Adipose tissue (tissue), 3 donors: Measurements from ENCODE around the gene TRAF3. TPM values are rescaled to one million over a fixed set of nuclear protein-coding genes. Genes with fewer than 3 reads are reported as not detected.

Source experiments
- H3K27ac ChIP-seq: one replicate; pipeline ENCODE4 v1.5.1; 2013; ENCODE audit warnings: low read depth, low read length
- WGBS, 3 donors: extraction: QIAGEN DNeasy Blood & Tissue Kit; methylation state at CpG; one replicate each; pipeline ENCODE4 v1.1.7; 2013; 5-methylcytosine and 5-hydroxymethylcytosine counted together
- polyA plus RNA-seq, 3 donors: library from polyadenylated mRNA; stranded (reverse); fragments of 200-250 nt; gene quantifications; one replicate each; pipeline ENCODE4 v1.2.3, GENCODE V29; 2013
- donor health status: healthy with polysubstance abuse.
- donor health status: Bipolar disorder and iron deficiency.
- donor health status: healthy.

Gene TRAF3
- polyA plus RNA-seq, 3 donors = 2.7 to 13.5 (median 7.5) TPM

- H3K27ac ChIP-seq = no peak overlapping the region
- 89 to 93% (median 91%) methylated on average over 27 of the region's 27 CpGs for WGBS, 3 donors
Measured at GRCh38 chr14:102947321-102948103, 170.3 kb downstream of the TRAF3 start.

GRCh38 chr14:102948698-102949061 lies 171.4 kb downstream of the TRAF3 start:
- 71 to 78% (median 71%) methylated on average over 9 of the region's 9 CpGs for WGBS, 3 donors
- H3K27ac ChIP-seq = no peak overlapping the region

- no peak overlapping the region for H3K27ac ChIP-seq
- 65 to 88% (median 66%) methylated on average over 28 of the region's 28 CpGs for WGBS, 3 donors
Measured at GRCh38 chr14:102949062-102949800, 172.0 kb downstream of the TRAF3 start.

DNA sequence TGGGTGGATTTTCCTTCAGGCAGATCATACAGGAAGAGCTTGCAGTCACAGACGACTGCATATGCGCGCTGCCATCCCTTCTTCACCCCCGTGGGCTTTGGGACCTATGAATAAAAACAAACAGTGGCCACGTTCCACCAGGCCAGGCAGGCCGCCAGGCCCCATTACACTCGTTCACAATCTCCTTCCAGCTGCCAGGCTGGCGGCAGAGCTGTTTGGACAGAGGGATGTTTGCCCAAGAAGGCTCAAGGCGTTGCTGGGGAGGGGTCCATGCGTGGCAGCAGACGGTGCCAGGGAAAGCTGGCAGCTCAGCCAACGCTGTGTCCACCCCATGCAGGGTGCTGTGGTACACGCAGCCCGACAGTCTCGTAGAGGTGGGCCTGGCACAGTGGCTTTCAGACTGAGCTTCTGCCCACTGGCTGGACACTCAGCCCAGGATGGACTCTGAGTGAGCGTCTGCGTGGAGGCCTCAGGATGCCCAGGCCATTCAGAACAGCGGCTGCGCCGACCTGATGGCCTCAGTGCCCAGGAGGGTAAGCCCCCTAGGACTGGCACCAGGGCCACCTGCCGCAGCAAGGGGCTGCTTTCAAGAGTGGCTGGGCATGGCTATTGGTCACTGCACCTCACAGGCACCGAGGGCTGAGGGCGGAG lies 172.7 kb downstream of the TRAF3 start:
- WGBS, 3 donors = 72 to 86% (median 73%) methylated on average over 23 of the region's 23 CpGs
- H3K27ac ChIP-seq = no peak overlapping the region

DNA sequence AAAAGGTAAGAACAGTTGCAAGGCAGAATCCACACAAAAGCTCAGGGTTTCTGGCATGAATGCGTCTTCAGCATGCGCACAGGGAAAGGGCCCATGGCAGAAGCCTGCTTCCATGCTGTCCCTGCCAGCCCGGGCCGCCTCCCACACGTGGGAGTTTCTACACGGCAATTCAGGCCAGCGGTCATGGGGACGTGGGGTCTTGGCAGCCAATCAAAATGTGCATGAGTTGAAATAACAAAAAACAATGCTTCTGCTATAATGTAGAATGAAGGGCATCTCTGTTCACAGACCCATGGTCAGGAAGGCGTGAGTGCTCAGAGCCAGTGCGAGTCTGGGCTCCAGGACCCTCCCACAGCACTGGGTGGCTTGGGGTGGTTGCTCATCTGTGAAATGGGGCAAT lies 173.8 kb downstream of the TRAF3 start:
- WGBS, 3 donors = 63 to 77% (median 72%) methylated on average over 10 of the region's 10 CpGs
- no peak overlapping the region for H3K27ac ChIP-seq

DNA sequence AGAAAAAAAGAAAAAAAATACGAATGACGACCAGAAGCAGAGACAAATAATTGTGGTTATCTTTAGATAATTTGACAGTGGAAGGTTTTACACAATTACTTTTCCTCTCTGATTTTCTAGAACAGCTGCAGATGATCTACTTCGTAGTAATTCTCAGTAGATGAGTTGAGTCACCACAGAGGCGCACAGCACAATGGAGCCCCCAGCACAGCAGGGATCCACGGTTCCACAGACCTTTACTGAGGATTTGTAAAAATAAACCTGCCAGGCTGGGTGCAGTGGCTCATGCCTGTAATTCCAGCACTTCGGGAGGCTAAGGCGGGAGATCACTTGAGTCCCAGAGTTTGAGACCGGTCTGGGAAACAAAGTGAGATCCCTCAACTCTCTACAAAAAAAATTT lies 174.6 kb downstream of the TRAF3 start:
- WGBS, 3 donors = 68 to 80% (median 74%) methylated on average over 8 of the region's 8 CpGs
- no peak overlapping the region for H3K27ac ChIP-seq

DNA sequence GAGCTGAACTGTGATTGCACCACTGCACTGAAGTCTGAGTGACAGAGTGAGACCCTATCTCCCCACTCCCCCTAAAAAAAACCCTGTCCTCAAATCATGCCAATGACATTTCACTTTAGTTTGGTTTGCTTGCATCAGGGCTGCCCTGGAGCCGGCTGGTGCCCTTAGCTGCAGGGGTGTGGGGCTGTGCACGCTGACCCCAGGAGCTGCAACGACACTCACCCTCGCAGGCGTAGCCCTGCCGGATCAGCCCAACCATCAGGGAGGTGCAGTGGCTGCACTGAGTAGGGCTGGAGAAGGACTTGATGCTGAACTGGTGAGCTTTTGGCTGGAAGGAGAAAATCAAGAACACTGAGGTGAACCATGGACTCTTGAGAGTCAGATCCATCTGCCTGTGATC lies 175.0 kb downstream of the TRAF3 start:
- H3K27ac ChIP-seq = no peak overlapping the region
- 92 to 96% (median 94%) methylated on average over 6 of the region's 6 CpGs for WGBS, 3 donors

GRCh38 chr14:102953100-102953499 lies 175.9 kb downstream of the TRAF3 start:
- WGBS, 3 donors = 88 to 92% (median 88%) methylated on average over 15 of the region's 15 CpGs
- H3K27ac ChIP-seq = no peak overlapping the region

DNA sequence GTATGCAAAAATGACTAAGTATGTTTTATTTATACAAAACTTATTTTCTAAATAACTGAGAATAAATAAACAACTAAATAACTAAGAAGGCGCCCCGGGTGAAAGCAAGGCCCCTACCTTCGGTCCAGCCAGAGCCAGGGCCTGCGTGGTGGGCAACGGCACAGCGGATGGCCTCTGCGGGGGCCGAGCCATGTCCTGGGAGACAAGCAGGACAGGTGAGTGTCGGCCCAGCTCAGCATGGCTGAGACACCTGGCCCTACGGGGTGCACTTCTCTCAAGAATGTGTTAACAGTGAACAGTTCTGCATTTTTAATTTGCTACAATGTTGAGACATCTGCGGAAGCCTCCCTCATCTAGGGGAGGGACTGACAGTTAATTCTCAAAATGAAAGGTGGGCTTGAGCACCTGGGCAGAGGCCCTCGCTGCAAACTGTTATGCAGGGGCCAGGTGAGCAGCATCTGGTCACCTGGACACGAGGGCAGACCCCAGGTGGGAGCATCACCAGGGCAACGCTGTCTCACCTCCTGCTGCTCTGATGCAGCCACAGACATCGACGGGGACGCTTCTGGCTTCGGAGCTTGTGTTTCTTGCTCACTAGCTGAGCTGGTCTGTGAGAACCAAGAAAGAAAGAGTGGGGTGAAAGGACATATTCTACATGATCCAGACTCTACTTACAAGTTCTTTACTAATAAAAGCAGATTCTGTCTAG lies 177.0 kb downstream of the TRAF3 start:
- 89 to 94% (median 92%) methylated on average over 18 of the region's 18 CpGs for WGBS, 3 donors
- H3K27ac ChIP-seq = no peak overlapping the region

- WGBS, 3 donors = 76 to 88% (median 87%) methylated on average over 8 of the region's 8 CpGs
- H3K27ac ChIP-seq = no peak overlapping the region
Measured at GRCh38 chr14:102955636-102956408, 178.6 kb downstream of the TRAF3 start.

DNA sequence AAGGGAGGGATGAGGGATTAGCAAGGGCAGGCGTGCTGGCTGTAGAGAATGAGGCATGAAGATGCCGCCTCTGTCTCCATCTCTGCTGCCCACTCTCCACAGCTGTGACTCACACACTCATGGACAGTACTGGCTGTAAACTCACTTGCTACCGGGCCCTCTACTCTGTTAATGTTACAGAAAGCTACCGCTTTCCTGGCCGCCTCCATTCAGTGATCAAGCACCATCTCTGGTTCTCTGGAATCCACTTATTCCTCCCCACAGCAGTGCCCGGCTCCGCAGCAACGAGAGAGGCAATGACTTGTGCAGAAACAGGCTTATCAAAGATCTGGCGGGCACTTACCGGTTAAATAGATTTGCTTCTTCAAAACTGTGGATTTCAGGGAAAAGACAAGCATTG lies 180.0 kb downstream of the TRAF3 start:
- no peak overlapping the region for H3K27ac ChIP-seq
- 76 to 93% (median 89%) methylated on average over 10 of the region's 10 CpGs for WGBS, 3 donors

DNA sequence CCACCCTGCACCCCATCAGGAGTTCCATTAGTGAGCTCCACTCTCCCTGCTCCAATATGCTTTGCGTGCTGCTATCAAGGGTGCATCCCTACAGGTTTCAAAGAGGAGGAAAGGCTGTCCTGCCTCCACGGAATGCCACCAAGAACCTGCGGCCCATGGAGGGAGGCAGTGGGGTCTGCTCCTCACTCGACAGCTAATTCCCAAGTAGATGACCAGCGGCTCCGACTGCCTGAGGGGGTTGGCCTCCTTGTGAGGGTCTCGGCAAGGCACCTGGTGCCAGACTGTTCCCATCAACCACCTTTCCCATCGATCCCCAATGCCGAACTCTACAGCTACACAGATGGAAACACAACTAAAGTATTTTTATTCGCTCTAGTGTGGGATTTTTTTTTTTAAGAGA lies 181.2 kb downstream of the TRAF3 start:
- WGBS, 3 donors = 92 to 96% (median 93%) methylated on average over 10 of the region's 10 CpGs
- no peak overlapping the region for H3K27ac ChIP-seq

Other genes with a start within 250 kb of the TRAF3 start
- 1 to 10 TPM; 3.6 to 8.8 (median 7.4) TPM for gene RCOR1, start 184.8 kb upstream of the TRAF3 start, polyA plus RNA-seq
- 10 to 100 TPM in 1 of 3 donors, 1 to 10 TPM in 2; 1.5 to 12.3 (median 2.0) TPM for gene AMN, start 145.2 kb downstream of the TRAF3 start, polyA plus RNA-seq